ENCODE measurements around the gene CNOT10.
A peak's percentile ranks its signal among the peaks of the same experiment; 100 is the strongest.
"Not testable (repeated sequence)": the region's sequence is repeated elsewhere in the genome, so short reads cannot be mapped to it uniquely, and the experiment has no call there.

The CNOT10 gene

DNA sequence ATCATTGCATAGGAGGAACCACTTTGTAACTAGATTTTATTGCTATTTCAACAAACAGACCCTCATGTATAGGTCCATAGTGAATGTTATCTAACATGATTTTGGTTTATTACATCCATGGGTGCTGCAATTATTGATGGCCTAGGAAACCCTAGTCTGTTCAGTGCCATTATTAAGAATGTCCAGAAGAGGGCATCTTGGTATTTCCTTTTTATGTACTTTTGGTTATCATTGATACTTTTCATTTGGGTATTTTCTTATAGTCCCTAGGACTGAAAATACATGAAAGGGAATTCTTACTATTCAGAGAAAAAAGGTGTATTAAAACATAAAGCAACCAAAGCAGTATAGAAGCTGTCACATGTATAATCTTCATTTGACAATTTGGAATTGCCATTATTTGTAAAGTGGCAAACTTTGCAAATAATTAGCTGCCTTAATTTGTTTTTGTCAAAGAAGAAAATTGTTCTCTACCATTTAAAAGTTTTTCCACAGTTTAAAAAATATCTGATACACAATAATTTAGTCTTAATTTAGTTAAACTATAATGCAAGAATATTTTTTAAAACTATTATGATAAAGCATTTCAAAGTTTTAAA lies 48.7 kb downstream of the CNOT10 start:
- TF ChIP-seq, protein P1, sequence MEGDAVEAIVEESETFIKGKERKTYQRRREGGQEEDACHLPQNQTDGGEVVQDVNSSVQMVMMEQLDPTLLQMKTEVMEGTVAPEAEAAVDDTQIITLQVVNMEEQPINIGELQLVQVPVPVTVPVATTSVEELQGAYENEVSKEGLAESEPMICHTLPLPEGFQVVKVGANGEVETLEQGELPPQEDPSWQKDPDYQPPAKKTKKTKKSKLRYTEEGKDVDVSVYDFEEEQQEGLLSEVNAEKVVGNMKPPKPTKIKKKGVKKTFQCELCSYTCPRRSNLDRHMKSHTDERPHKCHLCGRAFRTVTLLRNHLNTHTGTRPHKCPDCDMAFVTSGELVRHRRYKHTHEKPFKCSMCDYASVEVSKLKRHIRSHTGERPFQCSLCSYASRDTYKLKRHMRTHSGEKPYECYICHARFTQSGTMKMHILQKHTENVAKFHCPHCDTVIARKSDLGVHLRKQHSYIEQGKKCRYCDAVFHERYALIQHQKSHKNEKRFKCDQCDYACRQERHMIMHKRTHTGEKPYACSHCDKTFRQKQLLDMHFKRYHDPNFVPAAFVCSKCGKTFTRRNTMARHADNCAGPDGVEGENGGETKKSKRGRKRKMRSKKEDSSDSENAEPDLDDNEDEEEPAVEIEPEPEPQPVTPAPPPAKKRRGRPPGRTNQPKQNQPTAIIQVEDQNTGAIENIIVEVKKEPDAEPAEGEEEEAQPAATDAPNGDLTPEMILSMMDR (conservative IDR thresholded peaks at IDR 0.05; ENCODE audit: low read depth, low read length) = peak; percentile 66
- H3K4me3 ChIP-seq (ENCODE audit: low read depth, low read length) = no peak overlapping the region
- peak; percentile 70 for DNase-seq (ENCODE audit: low read depth)

GRCh38 chr3:32734756-32735155 lies 49.8 kb downstream of the CNOT10 start:
- no peak overlapping the region for H3K4me3 ChIP-seq (ENCODE audit: low read depth, low read length)
- TF ChIP-seq, protein P1 (conservative IDR thresholded peaks at IDR 0.05; ENCODE audit: low read depth, low read length) = no peak
- DNase-seq (ENCODE audit: low read depth) = no peak

GRCh38 chr3:32743470-32743869 lies 58.5 kb downstream of the CNOT10 start:
- H3K4me3 ChIP-seq (ENCODE audit: low read depth, low read length); DNase-seq (ENCODE audit: low read depth): not testable (repeated sequence)

GRCh38 chr3:32743934-32744333 lies 58.9 kb downstream of the CNOT10 start:
- no peak overlapping the region for H3K4me3 ChIP-seq (ENCODE audit: low read depth, low read length)
- TF ChIP-seq, protein P1 (conservative IDR thresholded peaks at IDR 0.05; ENCODE audit: low read depth, low read length) = no peak
- peak; percentile 70 for DNase-seq (ENCODE audit: low read depth)

GRCh38 chr3:32751377-32751776 lies 66.4 kb downstream of the CNOT10 start:
- DNase-seq (ENCODE audit: low read depth) = no peak
- H3K4me3 ChIP-seq (ENCODE audit: low read depth, low read length) = no peak overlapping the region

DNA sequence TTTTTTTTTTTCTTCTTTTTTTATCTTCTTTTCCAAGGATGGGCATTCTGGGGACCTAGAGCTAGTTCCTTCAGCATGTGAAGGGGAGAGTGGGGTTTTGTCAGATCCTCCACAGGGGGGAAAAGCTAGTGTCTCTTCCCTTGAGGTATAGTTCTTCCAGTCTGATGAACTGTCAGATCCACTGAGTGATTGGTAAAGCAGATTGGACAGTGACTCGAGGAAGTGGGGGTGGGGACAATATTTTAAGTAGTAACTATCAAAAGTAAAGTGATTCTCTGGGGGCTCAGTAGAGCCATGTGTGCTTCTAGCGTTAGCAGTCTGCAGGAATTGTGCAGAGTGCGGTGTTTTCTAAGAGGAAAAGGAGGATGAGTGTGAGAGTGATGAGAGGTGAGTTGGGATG lies 70.8 kb downstream of the CNOT10 start:
- H3K4me3 ChIP-seq (ENCODE audit: low read depth, low read length) = no peak overlapping the region
- TF ChIP-seq, protein P1 (conservative IDR thresholded peaks at IDR 0.05; ENCODE audit: low read depth, low read length) = no peak
- no peak for DNase-seq (ENCODE audit: low read depth)

More at GRCh38 chr3:32751377-32751776, 66.4 kb downstream of the CNOT10 start:
- TF ChIP-seq, protein P1 (conservative IDR thresholded peaks at IDR 0.05; ENCODE audit: low read depth, low read length) = no peak

- peak; percentile 16 for DNase-seq (ENCODE audit: low read depth)
- TF ChIP-seq, protein P1 (conservative IDR thresholded peaks at IDR 0.05; ENCODE audit: low read depth, low read length) = no peak
- H3K4me3 ChIP-seq (ENCODE audit: low read depth, low read length) = no peak overlapping the region
These were observed 72.8 kb downstream of the CNOT10 start for GRCh38 chr3:32757618-32758374.

Measured in choroid plexus epithelial cell (primary cell).